Transverse colon (tissue), 3 donors: ENCODE measurements around the gene PIGN.

Experiments
- CTCF ChIP-seq, 5 experiments: fragments of 200-600 bp in 3 of 5; fragments of 450-650 bp in 2 of 5; sonication (generic) in 3 of 5; IDR thresholded peaks; 1 replicate in 2 of 5; 2 replicates in 3 of 5; pipeline ENCODE4 v1.5.1; 2016 to 2017; ENCODE audit warnings: antibody characterized with exemption in 5 of 5, inconsistent platforms in 3 of 5, mild to moderate bottlenecking in 2 of 5, moderate library complexity in 1 of 5
- POLR2A ChIP-seq: fragments of 450-650 bp; IDR thresholded peaks from one replicate; pipeline ENCODE4 v1.6.1; 2016; ENCODE audit warnings: antibody characterized with exemption, mild to moderate bottlenecking, moderate library complexity

GRCh38 chr18:62164855-62165487 lies 21.9 kb downstream of the PIGN start:
- TF ChIP-seq CTCF (IDR thresholded peaks at IDR 0.05) (no peak), POLR2A (no peak)
